SK-N-SH (cell line): ENCODE data around the gene CCNC.

ENCODE experiments used
- CTCF ChIP-seq: fragments of 200-600 bp; sonication (generic); IDR thresholded peaks from 2 replicates; pipeline ENCODE4 v1.6.1; 2017; ENCODE audit warnings: antibody characterized with exemption, mild to moderate bottlenecking, moderate library complexity
- EZH2phosphoT487 ChIP-seq: fragments of 200-600 bp; sonication (generic); IDR thresholded peaks from 2 replicates; pipeline ENCODE4 v1.6.1; 2017; ENCODE audit warnings: low read depth, mixed run types, mild to moderate bottlenecking, antibody characterized with exemption, moderate library complexity, borderline replicate concordance
- FOSL2 ChIP-seq: IDR thresholded peaks from 2 replicates; pipeline ENCODE4 v1.4.0; 2012; ENCODE audit warnings: low read depth, mild to moderate bottlenecking, moderate library complexity, borderline replicate concordance
- RFX5 ChIP-seq: IDR thresholded peaks from 2 replicates; pipeline ENCODE4 v1.6.1; 2012; ENCODE audit warnings: mild to moderate bottlenecking, improper control_type of control experiment, low read length
- SIN3A ChIP-seq: IDR thresholded peaks from 2 replicates; pipeline ENCODE4 v1.6.1; 2012; ENCODE audit warnings: low read depth, mild to moderate bottlenecking, low read length, moderate library complexity, borderline replicate concordance

DNA sequence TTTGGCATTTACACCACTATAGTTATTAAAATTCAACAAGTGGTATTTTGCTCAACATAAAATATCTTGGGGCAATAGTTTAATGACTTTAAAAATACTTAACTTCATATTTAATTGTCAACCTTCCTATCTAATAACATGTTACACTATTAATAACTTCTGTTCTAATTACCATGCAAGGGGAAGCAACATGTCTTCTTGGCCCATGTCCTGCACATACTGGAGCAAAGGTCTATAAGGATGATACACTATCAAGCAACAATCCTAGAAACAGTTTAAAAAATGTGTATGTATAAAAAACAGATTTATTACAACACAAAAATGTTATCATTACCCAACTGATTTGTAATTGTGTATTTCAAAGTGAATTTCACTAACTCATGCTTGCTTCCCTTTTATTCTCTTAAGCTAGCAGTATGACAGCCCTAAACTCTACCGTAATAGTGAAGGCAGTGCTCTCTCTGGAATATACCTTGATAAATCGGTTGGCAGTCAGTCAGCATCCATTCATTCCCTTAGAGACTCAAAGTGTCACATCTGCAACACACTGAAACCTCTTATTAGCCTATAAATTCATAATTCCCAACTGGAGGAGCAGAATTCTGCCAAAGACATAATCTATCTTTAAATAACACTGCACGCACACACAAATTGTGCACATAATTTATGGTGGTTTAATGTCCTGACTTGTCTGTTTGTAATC lies 18.3 kb downstream of the CCNC start:
- TF ChIP-seq FOSL2 (no peak), CTCF (no peak), RFX5 (no peak), SIN3A (no peak), EZH2phosphoT487 (no peak)
